Stimulated activated CD4-positive, alpha-beta T cell treated with anti-CD3 and anti-CD28 coated beads, TNF-alpha, amount 100 ng/mL, for 24 hours (primary cell): ENCODE measurements around the gene STMN3.
"Not testable (repeated sequence)": the region's sequence is repeated elsewhere in the genome, so short reads cannot be mapped to it uniquely, and the experiment has no call there.

Experiments
- DNase-seq, 3 experiments: peaks; one replicate each; pipeline ENCODE4 v3.0.0-alpha.2; 2020; ENCODE audit warnings: low read depth in 3 of 3

Gene STMN3

GRCh38 chr20:63639093-63639975, 13.9 kb downstream of the STMN3 start:
- DNase-seq = peak in 1 of 3 experiments; percentile 69

- DNase-seq = no peak
Measured at GRCh38 chr20:63636752-63637628, 16.2 kb downstream of the STMN3 start.

GRCh38 chr20:63635431-63636141, 17.6 kb downstream of the STMN3 start:
- peak in 2 of 3 experiments; percentile 50 to 70 for DNase-seq

DNA sequence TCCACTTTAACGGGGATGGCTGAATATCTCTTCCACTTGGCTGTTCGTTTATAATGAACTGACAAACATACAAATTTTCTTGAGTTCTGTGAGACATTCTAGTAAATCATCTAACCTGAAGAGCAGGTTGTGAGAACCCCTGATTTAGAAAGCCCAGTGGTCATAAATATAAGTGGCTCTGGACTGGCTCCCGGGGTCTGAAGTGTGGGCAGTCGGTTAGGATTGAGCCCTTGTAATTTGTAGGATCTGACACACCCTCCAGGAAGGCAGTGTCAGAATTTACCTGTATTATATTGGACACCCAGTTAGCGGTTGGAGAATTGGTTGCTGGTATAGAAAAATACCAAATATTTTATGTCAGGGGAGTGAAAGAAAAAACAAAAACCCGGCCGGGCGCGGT, 19.5 kb downstream of the STMN3 start:
- DNase-seq = no peak

GRCh38 chr20:63631426-63631825, 21.8 kb downstream of the STMN3 start:
- not testable (repeated sequence) for DNase-seq

GRCh38 chr20:63630956-63631355, 22.3 kb downstream of the STMN3 start:
- not testable (repeated sequence) for DNase-seq

DNA sequence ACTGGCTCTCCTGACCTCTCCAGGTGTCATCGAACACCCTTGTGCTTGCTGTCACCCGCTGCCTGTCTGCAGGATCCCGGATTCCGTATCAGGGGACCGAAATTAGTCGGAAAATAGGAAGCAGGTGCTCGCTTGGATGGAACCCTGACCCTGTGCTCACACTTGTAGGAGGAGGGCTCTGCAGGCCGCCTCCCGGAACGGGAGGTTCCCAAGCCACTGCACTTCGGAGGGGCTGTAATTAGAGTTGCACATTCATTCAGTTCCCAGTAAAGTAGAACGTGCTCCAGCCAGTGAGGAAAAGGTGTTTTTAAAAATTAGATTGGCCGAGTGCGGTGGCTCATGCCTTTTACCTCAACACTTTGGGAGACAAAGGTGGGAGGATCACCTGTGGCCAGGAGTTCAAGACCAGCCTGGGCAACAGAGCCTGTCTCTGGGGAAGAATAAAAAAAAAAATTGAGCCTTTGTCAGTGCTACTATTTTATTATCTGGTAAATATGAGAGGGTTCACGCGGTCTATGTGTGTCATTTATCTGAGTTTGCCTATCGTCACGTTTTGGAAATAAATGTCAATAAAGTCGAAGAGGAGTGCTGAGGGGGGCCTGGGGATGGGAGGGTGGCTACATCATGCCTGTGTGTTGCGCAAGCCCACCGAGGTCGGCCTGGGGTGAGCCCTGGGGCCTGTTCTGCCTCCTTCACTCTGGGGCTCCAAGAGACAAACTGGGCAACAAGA, 24.8 kb downstream of the STMN3 start:
- peak in 2 of 3 experiments; percentile 53 to 69 for DNase-seq

DNA sequence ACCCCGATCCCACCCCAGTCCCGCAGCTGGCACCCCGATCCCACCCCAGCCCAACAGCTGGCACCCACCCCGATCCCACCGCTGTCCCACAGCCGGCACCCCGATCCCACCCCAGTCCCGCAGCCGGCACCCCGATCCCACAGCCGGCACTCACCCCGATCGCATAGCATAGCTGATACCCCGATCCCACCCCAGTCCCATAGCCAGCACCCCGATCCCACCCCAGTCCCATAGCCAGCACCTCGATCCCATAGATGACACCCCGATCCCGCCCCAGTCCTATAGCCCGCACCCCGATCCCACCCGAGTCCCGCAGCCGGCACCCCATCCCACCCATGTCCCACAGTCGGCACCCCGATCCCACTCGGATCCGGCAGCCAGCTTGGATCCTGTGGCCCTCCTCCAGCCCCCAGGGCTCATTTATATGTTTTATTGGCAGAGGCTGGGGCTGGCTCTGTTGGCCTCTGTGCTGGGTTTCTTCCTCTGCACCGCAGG, 25.4 kb downstream of the STMN3 start:
- DNase-seq = no peak

DNA sequence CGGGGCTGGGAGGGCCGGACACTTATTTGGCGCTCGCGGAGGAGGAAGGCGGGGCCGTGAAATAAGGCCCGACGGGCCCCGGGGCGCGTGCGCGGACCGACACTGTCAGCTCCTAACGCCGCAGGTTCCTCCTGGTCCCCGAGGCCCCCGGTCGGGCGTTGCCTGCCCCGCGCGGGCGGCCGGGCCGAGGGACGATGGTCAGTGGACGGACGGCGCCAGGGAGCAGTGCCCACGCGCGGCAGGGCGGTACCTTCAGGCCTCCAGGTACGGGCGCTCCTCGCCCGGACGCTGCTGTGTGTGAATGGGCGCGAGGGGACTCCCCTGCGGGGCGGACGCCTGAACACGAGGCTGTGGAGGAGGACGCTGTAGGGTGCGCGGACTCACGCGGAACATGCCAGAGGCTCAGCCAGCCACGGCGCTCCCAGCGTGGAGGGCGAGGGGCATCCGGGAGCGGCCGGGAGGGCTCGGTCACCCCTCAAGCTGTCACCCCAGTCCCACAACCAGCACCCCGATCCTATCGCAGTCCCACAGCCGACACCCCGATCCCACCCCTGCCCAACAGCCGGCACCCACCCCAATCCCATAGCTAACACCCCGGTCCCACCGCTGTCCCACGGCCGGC, 26.0 kb downstream of the STMN3 start:
- peak; percentile 86 to 93 (median 86) for DNase-seq

- DNase-seq = peak in 2 of 3 experiments; percentile 53 to 71
Measured at GRCh38 chr20:63626424-63627128, 26.6 kb downstream of the STMN3 start, which contains the start of gene GMEB2. GMEB2 (minus strand) TSS chr20:63627101; CDS start chr20:63619397, 7,704 bp downstream.

GRCh38 chr20:63625771-63626423, 27.3 kb downstream of the STMN3 start:
- no peak for DNase-seq

DNA sequence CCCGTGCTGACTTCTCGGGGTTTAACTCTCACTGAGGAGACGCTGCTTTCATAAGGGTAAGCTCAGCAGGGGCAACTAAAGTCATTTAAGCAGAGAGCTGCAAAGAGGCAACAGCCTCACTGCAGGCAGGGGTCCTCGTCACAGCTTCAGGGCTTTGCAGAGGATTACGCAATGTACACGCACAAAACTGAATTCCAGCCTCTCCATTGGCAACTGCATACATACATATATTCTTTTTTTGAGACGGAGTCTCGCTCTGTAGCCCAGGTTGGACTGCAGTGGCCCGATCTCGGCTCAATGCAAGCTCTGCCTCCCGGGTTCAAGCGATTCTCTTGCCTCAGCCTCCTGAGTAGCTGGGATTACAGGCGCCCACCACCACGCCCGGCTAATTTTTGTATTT, 28.7 kb downstream of the STMN3 start:
- no peak for DNase-seq

DNA sequence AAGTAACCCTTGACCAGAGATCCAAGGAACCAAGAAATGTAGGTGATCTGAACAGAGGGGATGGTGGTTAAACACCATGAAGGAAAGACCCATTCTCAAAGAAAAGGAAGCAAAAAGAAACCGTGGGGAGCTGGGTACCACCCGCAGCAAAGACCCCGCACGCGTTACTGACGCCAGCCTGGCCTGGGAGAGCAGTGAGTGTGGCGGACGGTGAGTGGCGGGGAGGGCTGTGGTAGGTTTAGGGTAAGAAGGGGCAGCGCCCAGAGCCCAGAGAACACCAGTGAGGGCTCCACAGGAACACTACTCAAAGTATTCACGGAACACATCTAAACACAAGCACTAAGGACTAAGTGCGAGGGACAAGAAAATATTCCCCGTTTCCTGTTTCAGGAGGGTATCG, 30.5 kb downstream of the STMN3 start:
- no peak for DNase-seq

GRCh38 chr20:63622096-63622495, 31.1 kb downstream of the STMN3 start:
- DNase-seq = no peak

- no peak for DNase-seq
Measured at GRCh38 chr20:63620991-63621390, 32.2 kb downstream of the STMN3 start.

- DNase-seq = no peak
Measured at GRCh38 chr20:63619505-63619904, 33.7 kb downstream of the STMN3 start.

DNA sequence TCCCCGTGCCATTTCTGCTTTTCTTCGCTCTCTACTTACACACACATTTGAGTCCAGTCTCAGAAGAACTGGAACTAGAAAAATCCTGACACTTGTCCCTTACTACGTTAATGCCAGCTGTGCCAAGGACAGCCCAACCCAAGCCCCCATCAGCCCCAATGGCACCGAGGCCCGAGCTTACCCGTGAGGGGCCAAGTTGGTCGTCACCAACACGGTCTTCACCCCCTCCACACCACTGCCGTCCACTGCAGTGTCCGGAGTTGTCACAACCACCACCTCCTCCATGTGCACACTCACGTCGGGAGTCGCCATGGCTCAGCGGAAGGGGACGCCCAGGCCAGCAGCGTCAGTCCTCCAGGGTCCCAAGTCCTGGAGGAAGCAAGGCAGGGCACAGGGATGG, 34.1 kb downstream of the STMN3 start:
- no peak for DNase-seq

DNA sequence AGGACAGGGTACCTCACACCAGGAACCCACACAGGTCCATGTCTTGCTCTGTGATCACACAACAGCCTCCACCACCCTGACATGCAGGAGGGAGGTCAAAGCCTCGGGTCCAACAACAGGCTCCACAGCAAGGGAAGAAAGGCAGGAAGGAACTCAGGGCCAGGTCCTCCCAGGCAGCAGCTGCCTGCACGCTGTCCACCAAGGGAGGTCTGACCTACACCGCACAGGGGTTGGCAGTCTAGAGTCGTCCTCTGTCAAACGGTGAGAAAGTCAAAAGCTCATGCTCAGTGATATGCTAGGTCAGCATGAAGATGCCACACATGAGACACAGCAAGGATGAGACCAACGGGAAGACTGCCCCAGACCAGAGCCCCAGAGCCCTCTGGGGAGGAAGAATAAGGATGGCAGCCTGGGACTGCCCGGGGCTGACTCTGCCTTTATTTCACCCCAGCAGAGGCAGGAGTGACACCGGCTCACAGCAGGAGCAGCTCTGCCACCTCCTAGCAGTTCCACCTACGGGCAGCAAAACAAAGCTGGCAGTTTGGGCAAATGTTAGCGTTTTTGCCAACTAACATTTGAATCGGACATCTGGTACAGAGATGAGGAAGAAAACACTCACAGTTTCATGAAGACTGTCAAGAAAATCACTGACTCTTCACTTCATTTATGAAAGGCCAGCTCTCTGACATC, 34.8 kb downstream of the STMN3 start:
- no peak for DNase-seq

- no peak for DNase-seq
Measured at GRCh38 chr20:63617876-63618265, 35.4 kb downstream of the STMN3 start.
